NB4 (cell line): ENCODE data around the gene CEMP1.

Experiments used
- CTCF ChIP-seq: IDR thresholded peaks from one replicate; pipeline ENCODE4 v1.5.1; 2012; ENCODE audit warnings: low read depth, low read length
- MAX ChIP-seq: IDR thresholded peaks from 2 replicates; pipeline ENCODE4 v1.6.1; 2011; ENCODE audit warnings: low read depth, low read length
- MYC ChIP-seq: IDR thresholded peaks from 2 replicates; pipeline ENCODE4 v1.6.1; 2011; ENCODE audit warnings: low read depth, low read length
- POLR2A ChIP-seq: IDR thresholded peaks from 2 replicates; pipeline ENCODE4 v1.6.1; 2011; ENCODE audit warnings: mild to moderate bottlenecking; ENCODE audit not compliant: insufficient read length; ENCODE audit errors: extremely low read depth

DNA sequence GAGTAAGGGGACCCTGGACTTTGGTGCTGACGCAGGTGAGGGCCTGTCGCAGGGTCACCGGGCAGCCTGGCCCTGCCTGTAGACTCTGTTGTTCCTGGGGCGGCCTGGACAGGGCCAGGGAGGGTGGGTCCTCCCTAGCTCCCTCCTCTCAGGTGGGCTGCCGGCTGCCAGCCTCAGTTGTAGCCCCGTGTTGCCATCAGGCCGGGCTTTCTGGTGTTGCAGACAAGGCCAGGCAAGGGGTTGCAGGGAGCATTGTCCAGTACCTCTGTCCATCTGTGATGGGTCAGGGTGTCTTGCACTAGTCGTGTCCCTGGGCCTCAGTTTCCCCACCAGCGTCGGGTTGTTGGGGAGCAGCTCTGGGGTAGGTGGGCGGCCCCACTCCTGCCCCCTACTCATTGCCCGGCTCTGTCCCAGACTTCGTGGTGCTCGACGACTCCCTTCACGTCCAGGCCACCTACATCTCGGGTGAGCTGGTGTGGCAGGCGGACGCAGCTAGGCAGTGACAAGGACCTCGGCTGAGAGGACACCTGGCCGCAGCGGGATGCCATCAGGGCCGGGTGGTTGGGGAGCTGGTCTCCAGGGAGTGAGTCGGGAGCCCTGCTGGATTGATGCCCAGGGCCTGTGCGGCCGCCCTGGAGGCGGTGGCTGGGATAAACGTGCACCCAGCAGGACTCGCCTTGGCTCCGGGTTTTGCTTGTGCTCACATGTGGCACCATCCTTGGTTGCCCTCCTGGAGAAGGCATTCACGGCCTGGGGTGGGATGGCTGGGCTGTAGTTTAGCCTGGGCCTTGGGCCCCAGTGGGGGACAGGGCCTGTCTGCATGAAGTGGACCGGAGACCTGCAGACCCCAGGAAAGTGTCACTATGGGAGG, 1.9 kb downstream of the CEMP1 start:
- TF ChIP-seq CTCF (no peak), POLR2A (no peak), MAX (no peak), MYC (no peak)
